Neural progenitor cell (in vitro differentiated cells): ENCODE data around the gene ANKS3.

ENCODE experiments used
- CTCF ChIP-seq: fragments of 200-600 bp; sonication (generic); IDR thresholded peaks from 2 replicates; pipeline ENCODE4 v1.5.1; 2017; ENCODE audit warnings: antibody characterized with exemption, mild to moderate bottlenecking
- EZH2phosphoT487 ChIP-seq: fragments of 200-600 bp; sonication (generic); IDR thresholded peaks from 2 replicates; pipeline ENCODE4 v1.6.1; 2017; ENCODE audit warnings: antibody characterized with exemption

DNA sequence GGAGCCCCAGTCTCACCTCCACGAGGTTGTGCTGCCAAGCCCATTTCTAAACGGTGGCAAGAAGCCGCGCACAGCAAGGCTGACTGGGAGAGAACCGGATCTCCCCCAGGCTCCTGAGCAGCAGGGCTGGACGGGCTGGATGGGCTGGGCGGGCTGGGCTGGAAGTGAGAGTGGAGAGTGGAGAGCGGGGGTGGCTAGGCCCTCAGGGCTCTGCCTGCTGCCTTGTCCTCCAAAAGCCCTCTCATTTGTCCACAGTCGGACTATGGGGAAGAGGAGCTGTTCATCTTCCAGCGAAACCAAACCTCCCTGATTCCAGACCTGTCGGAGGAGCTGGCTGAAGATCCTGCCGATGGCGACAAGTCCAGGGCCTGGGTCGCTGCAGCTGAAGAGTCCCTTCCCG lies 3.5 kb upstream of the ANKS3 start:
- TF ChIP-seq CTCF, result no peak
- no peak for TF ChIP-seq EZH2phosphoT487
